HepG2 (cell line): ENCODE results near the gene PLEKHA8. TPM values are rescaled to one million over a fixed set of nuclear protein-coding genes. Genes with fewer than 3 reads are reported as not detected.
A peak's percentile ranks its signal among the peaks of the same experiment; 100 is the strongest.

Experiments
- ATF6 ChIP-seq: sonication (generic); formaldehyde crosslinking; conservative IDR thresholded peaks from 2 replicates; pipeline ENCODE4 v1.4.0; 2020; ENCODE audit warnings: missing genetic modification reagents
- BHLHE40 ChIP-seq: IDR thresholded peaks from 2 replicates; pipeline ENCODE4 v1.6.1; 2011; ENCODE audit warnings: low read length, improper control_type of control experiment
- CCAR2 ChIP-seq: fragments of 200-400 bp; formaldehyde crosslinking; optimal IDR thresholded peaks from 2 replicates; pipeline ENCODE3; 2018; ENCODE audit warnings: low read depth, mild to moderate bottlenecking, low read length, moderate library complexity
- DNMT1 ChIP-seq: sonication (generic); formaldehyde crosslinking; IDR thresholded peaks from 2 replicates; pipeline ENCODE4 v1.5.1; 2020; ENCODE audit warnings: mild to moderate bottlenecking, missing genetic modification reagents
- ELF4 ChIP-seq: sonication (generic); formaldehyde crosslinking; IDR thresholded peaks from 2 replicates; pipeline ENCODE4 v1.5.0; 2020; ENCODE audit warnings: missing genetic modification reagents, mild to moderate bottlenecking, moderate library complexity, borderline replicate concordance
- ETV6 ChIP-seq: sonication (generic); formaldehyde crosslinking; conservative IDR thresholded peaks from 2 replicates; pipeline ENCODE4 v1.4.0; 2020; ENCODE audit warnings: missing genetic modification reagents
- FLYWCH1 ChIP-seq: sonication (generic); formaldehyde crosslinking; IDR thresholded peaks from 2 replicates; pipeline ENCODE4 v1.8.1; 2023; ENCODE audit warnings: mild to moderate bottlenecking, missing genetic modification reagents
- FUBP1 ChIP-seq: sonication (generic); formaldehyde crosslinking; IDR thresholded peaks from 2 replicates; pipeline ENCODE4 v1.5.1; 2020; ENCODE audit warnings: missing genetic modification reagents, mild to moderate bottlenecking, borderline replicate concordance
- GTF3A ChIP-seq: sonication (generic); formaldehyde crosslinking; conservative IDR thresholded peaks from 2 replicates; pipeline ENCODE4 v1.4.0; 2020; ENCODE audit warnings: mild to moderate bottlenecking, missing genetic modification reagents
- HMG20A ChIP-seq: IDR thresholded peaks from 2 replicates; pipeline ENCODE4 v1.6.1; 2016; ENCODE audit warnings: borderline replicate concordance
- HMG20B ChIP-seq: conservative IDR thresholded peaks from 2 replicates; pipeline ENCODE4 v1.6.1; 2016; ENCODE audit warnings: missing genetic modification reagents, missing compliant biosample characterization
- KAT2B ChIP-seq: fragments of 150-350 bp; IDR thresholded peaks from 2 replicates; pipeline ENCODE4 v1.6.1; 2014; ENCODE audit warnings: low read depth, low read length, borderline replicate concordance
- KDM6A ChIP-seq: IDR thresholded peaks from 2 replicates; pipeline ENCODE4 v1.6.1; 2016; ENCODE audit warnings: low read depth
- KLF9 ChIP-seq: IDR thresholded peaks from 2 replicates; pipeline ENCODE4 v1.6.1; 2016; ENCODE audit warnings: low read depth
- MED8 ChIP-seq: sonication (generic); formaldehyde crosslinking; IDR thresholded peaks from 2 replicates; pipeline ENCODE4 v1.8.1; 2023; ENCODE audit warnings: mild to moderate bottlenecking, missing genetic modification reagents; ENCODE audit not compliant: insufficient replicate concordance
- NR2F2 ChIP-seq: IDR thresholded peaks from 2 replicates; pipeline ENCODE4 v1.6.1; 2012; ENCODE audit warnings: low read depth, inconsistent platforms, borderline replicate concordance
- PHF8 ChIP-seq: sonication (generic); formaldehyde crosslinking; IDR thresholded peaks from 2 replicates; pipeline ENCODE4 v1.5.0; 2020; ENCODE audit warnings: missing genetic modification reagents
- TGIF2 ChIP-seq: IDR thresholded peaks from 2 replicates; pipeline ENCODE4 v1.6.1; 2016; ENCODE audit warnings: control low read depth, missing compliant biosample characterization
- ZBTB3 ChIP-seq: sonication (generic); formaldehyde crosslinking; IDR thresholded peaks from 2 replicates; pipeline ENCODE4 v1.4.0; 2020; ENCODE audit warnings: low read depth, mild to moderate bottlenecking, moderate library complexity, missing genetic modification reagents, borderline replicate concordance
- ZC3H4 ChIP-seq: sonication (generic); formaldehyde crosslinking; IDR thresholded peaks from 2 replicates; pipeline ENCODE4 v1.4.0; 2020; ENCODE audit warnings: missing genetic modification reagents, borderline replicate concordance
- ZFP62 ChIP-seq: sonication (generic); formaldehyde crosslinking; IDR thresholded peaks from 2 replicates; pipeline ENCODE4 v1.4.0; 2020; ENCODE audit warnings: missing genetic modification reagents
- ZKSCAN8 ChIP-seq: IDR thresholded peaks from 2 replicates; pipeline ENCODE4 v1.6.1; 2016; ENCODE audit warnings: borderline replicate concordance, missing genetic modification reagents, missing compliant biosample characterization
- ZNF143 ChIP-seq: sonication (generic); formaldehyde crosslinking; IDR thresholded peaks from 2 replicates; pipeline ENCODE4 v1.4.0; 2020; ENCODE audit warnings: missing genetic modification reagents
- ZNF296 ChIP-seq: sonication (generic); formaldehyde crosslinking; conservative IDR thresholded peaks from 2 replicates; pipeline ENCODE4 v1.5.0; 2020; ENCODE audit warnings: mild to moderate bottlenecking, missing genetic modification reagents
- ZNF746 ChIP-seq: sonication (generic); formaldehyde crosslinking; IDR thresholded peaks from 2 replicates; pipeline ENCODE4 v1.8.0; 2022; ENCODE audit warnings: mild to moderate bottlenecking, missing genetic modification reagents
- ZNF781 ChIP-seq: sonication (generic); formaldehyde crosslinking; IDR thresholded peaks from 2 replicates; pipeline ENCODE4 v1.5.1; 2020; ENCODE audit warnings: borderline replicate concordance, mild to moderate bottlenecking, missing genetic modification reagents; ENCODE audit errors: not compliant biosample characterization
- ZSCAN12 ChIP-seq: sonication (generic); formaldehyde crosslinking; IDR thresholded peaks from 2 replicates; pipeline ENCODE4 v1.9.0; 2021; ENCODE audit warnings: mild to moderate bottlenecking, missing genetic modification reagents
- polyA plus RNA-seq, 8 experiments: library from polyadenylated mRNA; depleted of rRNA in 3 of 8; stranded (reverse) in 7 of 8; unstranded in 1 of 8; fragments of >200 nt; fragmentation: Illumina TruSeq in 4 of 8; extraction: Trizol in 4 of 8; gene quantifications; 2 replicates each; pipeline versions ENCODE4 v1.2.1 to v1.2.3, GENCODE V29; 2011 to 2016; ENCODE audit warnings: low read depth in 4 of 8, missing spikeins in 1 of 8, mixed read lengths in 1 of 8; ENCODE audit not compliant: insufficient read depth in 1 of 8
- total RNA-seq, 5 experiments: library from RNA; depleted of rRNA; stranded (reverse); fragments of >200 nt; fragmentation: Illumina TruSeq; extraction: Trizol; gene quantifications; 2 replicates each; pipeline ENCODE4 v1.2.3, GENCODE V29; 2016; ENCODE audit warnings: low read depth in 1 of 5
- TF ChIP-seq, protein P1 (sequence below): sonication (generic); formaldehyde crosslinking; IDR thresholded peaks from 2 replicates; pipeline ENCODE4 v1.8.0; 2022; ENCODE audit warnings: mild to moderate bottlenecking, missing genetic modification reagents, moderate library complexity

The PLEKHA8 gene
- total and polyA plus RNA-seq, 2 of the 13 experiments (the other 11 are each of a cell fraction or from before 2014, with no cell fraction given), result 12.5 to 26.4 TPM

DNA sequence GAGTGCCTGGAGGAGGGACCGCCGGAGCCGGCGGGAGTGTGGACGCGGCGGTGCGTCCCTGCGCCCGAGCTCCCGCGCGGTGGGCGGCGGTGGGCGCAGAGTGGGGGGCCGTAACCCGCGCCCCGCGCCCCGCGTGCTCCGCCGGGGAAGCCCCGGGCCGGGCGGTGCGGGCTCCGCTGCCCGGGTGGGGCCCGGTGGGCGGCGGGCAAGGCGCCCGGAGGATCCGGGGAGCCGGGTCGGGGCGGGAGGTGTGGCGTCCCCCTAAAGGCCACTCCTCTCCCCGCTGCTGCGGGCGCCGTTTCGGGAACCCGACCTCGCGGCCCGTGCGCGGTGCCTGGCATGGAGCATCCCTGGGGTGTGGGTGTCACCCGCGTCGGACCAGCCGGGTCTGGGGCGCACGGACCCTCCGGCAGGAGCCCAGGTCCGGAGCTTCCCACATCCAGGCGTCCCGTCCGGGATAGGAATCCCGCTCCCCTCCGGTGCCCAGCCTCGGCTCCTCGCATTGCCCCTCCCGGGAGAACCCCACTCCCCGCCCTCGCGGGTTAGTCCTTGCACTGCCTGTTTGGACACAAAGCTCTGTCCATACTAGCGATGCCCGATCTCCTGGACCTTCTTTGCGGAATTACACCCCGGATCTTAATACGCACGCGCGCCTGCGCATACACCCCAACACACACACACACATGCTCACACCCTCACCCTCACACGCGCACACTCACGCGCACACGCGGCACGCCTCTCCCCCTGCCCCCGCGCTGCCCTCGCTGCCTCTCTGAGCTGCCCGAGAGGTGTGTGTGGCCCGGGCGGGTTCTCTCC is 107.3 kb downstream of the PLEKHA8 start (continued):
- no peak for TF ChIP-seq FUBP1
- TF ChIP-seq NR2F2, result no peak
- no peak for TF ChIP-seq MED8 (CRISPR knock-in tag)
- no peak for TF ChIP-seq ZNF781 (CRISPR knock-in tag)
- TF ChIP-seq KAT2B, result no peak
- no peak for TF ChIP-seq KDM6A (CRISPR knock-in tag)
- TF ChIP-seq ZNF143 (CRISPR knock-in tag), result no peak
- no peak for TF ChIP-seq ZC3H4 (CRISPR knock-in tag)
- TF ChIP-seq KLF9, result no peak
- TF ChIP-seq BHLHE40, result 0 out of 2 replicates have a peak, but pooled peaks have one; percentile 23
- no peak for TF ChIP-seq ZFP62 (CRISPR knock-in tag)
- TF ChIP-seq ZNF746 (CRISPR knock-in tag), result peak; percentile 47; the same call in 1 of the 2 replicates
- no peak for TF ChIP-seq FLYWCH1 (CRISPR knock-in tag)
- no peak; the same call in 1 of the 2 replicates for TF ChIP-seq ETV6
- no peak for TF ChIP-seq ZKSCAN8
- TF ChIP-seq PHF8 (CRISPR knock-in tag), result peak; percentile 45
- no peak for TF ChIP-seq ZBTB3 (CRISPR knock-in tag)
- no peak for TF ChIP-seq ZSCAN12 (CRISPR knock-in tag)
- no peak for TF ChIP-seq ZNF296 (CRISPR knock-in tag)
- TF ChIP-seq GTF3A, result no peak
- no peak for TF ChIP-seq ELF4 (CRISPR knock-in tag)
- TF ChIP-seq, protein P1, sequence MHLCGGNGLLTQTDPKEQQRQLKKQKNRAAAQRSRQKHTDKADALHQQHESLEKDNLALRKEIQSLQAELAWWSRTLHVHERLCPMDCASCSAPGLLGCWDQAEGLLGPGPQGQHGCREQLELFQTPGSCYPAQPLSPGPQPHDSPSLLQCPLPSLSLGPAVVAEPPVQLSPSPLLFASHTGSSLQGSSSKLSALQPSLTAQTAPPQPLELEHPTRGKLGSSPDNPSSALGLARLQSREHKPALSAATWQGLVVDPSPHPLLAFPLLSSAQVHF, result 0 out of 2 replicates have a peak, but pooled peaks have one; percentile 40
- TF ChIP-seq HMG20B (CRISPR knock-in tag), result no peak
- TF ChIP-seq CCAR2, result no peak
- TF ChIP-seq ATF6 (CRISPR knock-in tag), result no peak
- no peak for TF ChIP-seq HMG20A
- TF ChIP-seq DNMT1 (CRISPR knock-in tag), result no peak
- TF ChIP-seq TGIF2 (CRISPR knock-in tag), result no peak
